ENCODE results near the gene GOLGA1.

Gene GOLGA1

DNA sequence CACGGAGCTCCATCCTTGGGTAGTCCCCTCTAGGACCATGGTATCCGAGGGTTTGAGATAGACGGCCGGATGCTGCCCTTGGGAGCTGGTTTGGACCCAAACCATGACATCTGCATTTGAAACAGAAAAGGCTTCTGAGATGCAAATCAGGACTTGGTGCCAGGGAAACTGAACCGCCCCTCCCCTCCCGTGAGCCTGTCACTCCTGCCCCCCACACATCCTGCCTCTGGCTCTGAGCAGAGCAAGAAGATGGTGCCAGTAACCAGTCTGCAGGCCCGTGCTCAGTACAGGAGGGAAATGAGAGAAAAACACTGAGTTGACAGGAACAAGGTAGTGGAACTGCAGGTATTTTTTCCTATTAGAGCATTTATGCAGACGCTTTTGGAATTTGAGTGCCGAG, 60.4 kb downstream of the GOLGA1 start:
- DNase-seq (ENCODE audit: low read depth in 1 of 2, low spot score in 1 of 2), result no peak
- no peak for TF ChIP-seq SPI1 (IDR thresholded peaks at IDR 0.05; ENCODE audit: borderline replicate concordance, low read depth)
- Histone ChIP-seq H3K27me3 (ENCODE audit: insufficient read depth, poor library complexity, severe bottlenecking) (no peaks in the 10 kb centered on the region), H3K4me3 (replicated peaks; ENCODE audit: insufficient read depth, low read length) (no peak overlapping the region), H3K27ac (replicated peaks) (no peak overlapping the region)

GRCh38 chr9:124879226-124879625, 61.7 kb downstream of the GOLGA1 start:
- Histone ChIP-seq H3K27me3 (ENCODE audit: insufficient read depth, poor library complexity, severe bottlenecking) (no peaks in the 10 kb centered on the region), H3K27ac (replicated peaks) (no peak overlapping the region), H3K4me3 (replicated peaks; ENCODE audit: insufficient read depth, low read length) (no peak overlapping the region)
- no peak for TF ChIP-seq POLR2AphosphoS5 (IDR thresholded peaks at IDR 0.05; ENCODE audit: low read depth)
- no peak for TF ChIP-seq SPI1 (IDR thresholded peaks at IDR 0.05; ENCODE audit: borderline replicate concordance, low read depth)
- TF ChIP-seq, protein P1, sequence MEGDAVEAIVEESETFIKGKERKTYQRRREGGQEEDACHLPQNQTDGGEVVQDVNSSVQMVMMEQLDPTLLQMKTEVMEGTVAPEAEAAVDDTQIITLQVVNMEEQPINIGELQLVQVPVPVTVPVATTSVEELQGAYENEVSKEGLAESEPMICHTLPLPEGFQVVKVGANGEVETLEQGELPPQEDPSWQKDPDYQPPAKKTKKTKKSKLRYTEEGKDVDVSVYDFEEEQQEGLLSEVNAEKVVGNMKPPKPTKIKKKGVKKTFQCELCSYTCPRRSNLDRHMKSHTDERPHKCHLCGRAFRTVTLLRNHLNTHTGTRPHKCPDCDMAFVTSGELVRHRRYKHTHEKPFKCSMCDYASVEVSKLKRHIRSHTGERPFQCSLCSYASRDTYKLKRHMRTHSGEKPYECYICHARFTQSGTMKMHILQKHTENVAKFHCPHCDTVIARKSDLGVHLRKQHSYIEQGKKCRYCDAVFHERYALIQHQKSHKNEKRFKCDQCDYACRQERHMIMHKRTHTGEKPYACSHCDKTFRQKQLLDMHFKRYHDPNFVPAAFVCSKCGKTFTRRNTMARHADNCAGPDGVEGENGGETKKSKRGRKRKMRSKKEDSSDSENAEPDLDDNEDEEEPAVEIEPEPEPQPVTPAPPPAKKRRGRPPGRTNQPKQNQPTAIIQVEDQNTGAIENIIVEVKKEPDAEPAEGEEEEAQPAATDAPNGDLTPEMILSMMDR (IDR thresholded peaks at IDR 0.05; ENCODE audit: insufficient read depth, low read length), result no peak
- no peak for TF ChIP-seq REST (IDR thresholded peaks at IDR 0.05; ENCODE audit: insufficient replicate concordance, low read depth)
- no peak for TF ChIP-seq GABPA (IDR thresholded peaks at IDR 0.05; ENCODE audit: low read depth)
- no peak for DNase-seq (ENCODE audit: low read depth in 1 of 2, low spot score in 1 of 2)

- no peak overlapping the region for H3K4me3 ChIP-seq (replicated peaks; ENCODE audit: insufficient read depth, low read length)
- no peaks in the 10 kb centered on the region for H3K27me3 ChIP-seq (ENCODE audit: insufficient read depth, poor library complexity, severe bottlenecking)
- no peak for DNase-seq (ENCODE audit: low read depth in 1 of 2, low spot score in 1 of 2)
- no peak for TF ChIP-seq REST (IDR thresholded peaks at IDR 0.05; ENCODE audit: insufficient replicate concordance, low read depth)
- TF ChIP-seq POLR2AphosphoS5 (IDR thresholded peaks at IDR 0.05; ENCODE audit: low read depth), result no peak; the same call in 1 of the 2 replicates
- TF ChIP-seq SPI1 (IDR thresholded peaks at IDR 0.05; ENCODE audit: borderline replicate concordance, low read depth), result no peak
- TF ChIP-seq GABPA (IDR thresholded peaks at IDR 0.05; ENCODE audit: low read depth), result no peak
- TF ChIP-seq, protein P1 (IDR thresholded peaks at IDR 0.05; ENCODE audit: insufficient read depth, low read length), result no peak
- no peak overlapping the region for H3K27ac ChIP-seq (replicated peaks)
Measured at GRCh38 chr9:124878518-124878917, 62.4 kb downstream of the GOLGA1 start.

DNA sequence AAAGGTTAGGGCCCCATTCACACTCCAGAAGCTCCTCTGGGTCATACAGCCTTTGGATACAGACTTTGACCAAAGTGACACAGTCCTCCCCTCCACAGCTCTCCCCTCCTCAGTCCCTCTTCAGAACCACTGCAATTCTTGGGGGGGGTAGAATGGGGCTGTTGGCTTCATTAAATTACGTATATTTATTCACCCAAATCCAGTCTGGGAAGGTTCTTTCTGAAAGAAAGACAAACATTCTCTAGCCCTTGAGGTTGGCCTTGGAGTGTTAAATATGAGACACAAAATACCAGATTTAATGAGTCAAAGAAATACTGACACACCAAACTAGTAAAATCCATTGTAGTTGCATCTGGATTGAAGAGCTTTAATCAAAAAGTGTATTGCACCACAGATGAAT, 62.9 kb downstream of the GOLGA1 start:
- Histone ChIP-seq H3K27ac (replicated peaks) (no peak overlapping the region), H3K4me3 (replicated peaks; ENCODE audit: insufficient read depth, low read length) (no peak overlapping the region)
- TF ChIP-seq REST (IDR thresholded peaks at IDR 0.05; ENCODE audit: insufficient replicate concordance, low read depth), result no peak
- no peak for TF ChIP-seq GABPA (IDR thresholded peaks at IDR 0.05; ENCODE audit: low read depth)
- no peak for TF ChIP-seq POLR2AphosphoS5 (IDR thresholded peaks at IDR 0.05; ENCODE audit: low read depth)
- no peak for TF ChIP-seq SPI1 (IDR thresholded peaks at IDR 0.05; ENCODE audit: borderline replicate concordance, low read depth)
- TF ChIP-seq, protein P1 (IDR thresholded peaks at IDR 0.05; ENCODE audit: insufficient read depth, low read length), result no peak

More for the DNA sequence above, 62.9 kb downstream of the GOLGA1 start:
- DNase-seq (ENCODE audit: low read depth in 1 of 2, low spot score in 1 of 2), result no peak
- H3K27me3 ChIP-seq (ENCODE audit: insufficient read depth, poor library complexity, severe bottlenecking), result no peaks in the 10 kb centered on the region

Data from HL-60 (cell line).